ENCODE measurements around the gene SPDYE4. TPM values are rescaled to one million over a fixed set of nuclear protein-coding genes. Genes with fewer than 3 reads are reported as not detected.

The SPDYE4 gene
- total RNA-seq, 6 experiments from 2014 or later, result not detected

- WGBS (ENCODE audit: insufficient coverage, low coverage, low lambda C conversion rate, missing lambda C conversion rate), result 85% methylated on average over 7 of the region's 8 CpGs
- no peak for TF ChIP-seq POLR2A (IDR thresholded peaks at IDR 0.05)
- TF ChIP-seq CTCF (IDR thresholded peaks at IDR 0.05), result no peak
- no peaks in the 10 kb centered on the region for H3K36me3 ChIP-seq
- H3K27me3 ChIP-seq, result no peaks in the 10 kb centered on the region
- intact Hi-C loops (cut with DNase I), result no loop called here
- ATAC-seq, result no peak
- H3K27ac ChIP-seq, result no peak overlapping the region
- H3K9me3 ChIP-seq, result no peaks in the 10 kb centered on the region
- no peak for DNase-seq
- no peaks in the 10 kb centered on the region for H3K4me1 ChIP-seq
- H3K4me3 ChIP-seq, result no peak overlapping the region
Observed at GRCh38 chr17:8729421-8729820, 28.9 kb downstream of the SPDYE4 start.

GRCh38 chr17:8728971-8729370, 29.4 kb downstream of the SPDYE4 start:
- Histone ChIP-seq H3K36me3 (no peaks in the 10 kb centered on the region), H3K4me1 (no peaks in the 10 kb centered on the region), H3K27ac (no peak overlapping the region), H3K27me3 (no peaks in the 10 kb centered on the region), H3K9me3 (no peaks in the 10 kb centered on the region), H3K4me3 (no peak overlapping the region)
- 58% methylated on average over 3 of the region's 5 CpGs for WGBS (ENCODE audit: insufficient coverage, low coverage, low lambda C conversion rate, missing lambda C conversion rate)
- ATAC-seq, result no peak
- DNase-seq, result no peak
- intact Hi-C loops (cut with DNase I), result no loop called here
- TF ChIP-seq CTCF (IDR thresholded peaks at IDR 0.05) (no peak), POLR2A (IDR thresholded peaks at IDR 0.05) (no peak)

- TF ChIP-seq CTCF (IDR thresholded peaks at IDR 0.05), result no peak
- TF ChIP-seq POLR2A (IDR thresholded peaks at IDR 0.05), result no peak
- Histone ChIP-seq H3K4me1 (no peaks in the 10 kb centered on the region), H3K9me3 (no peaks in the 10 kb centered on the region), H3K4me3 (no peak overlapping the region), H3K27me3 (no peaks in the 10 kb centered on the region), H3K36me3 (no peaks in the 10 kb centered on the region), H3K27ac (no peak overlapping the region)
- intact Hi-C loops (cut with DNase I), result no loop called here
- 100% methylated on average over 1 of the region's 13 CpGs for WGBS (ENCODE audit: insufficient coverage, low coverage, low lambda C conversion rate, missing lambda C conversion rate)
- ATAC-seq, result no peak
- DNase-seq, result no peak
Observed at GRCh38 chr17:8728251-8728938, 30.0 kb downstream of the SPDYE4 start.

- no peak overlapping the region for H3K4me3 ChIP-seq
- peaks cover 0 to under 1% (median 0%) of the 10 kb centered on the region in 4 donors for H3K4me1 ChIP-seq
- no peaks in the 10 kb centered on the region for H3K9me3 ChIP-seq
- TF ChIP-seq POLR2A (IDR thresholded peaks at IDR 0.05) (no peak), CTCF (IDR thresholded peaks at IDR 0.05) (no peak)
- no peak for DNase-seq
- WGBS (ENCODE audit: insufficient coverage, low coverage, low lambda C conversion rate, missing lambda C conversion rate), result 69% methylated on average over 10 of the region's 17 CpGs
- no peaks in the 10 kb centered on the region for H3K27me3 ChIP-seq
- no peaks in the 10 kb centered on the region for H3K36me3 ChIP-seq
- intact Hi-C loops (cut with DNase I), result no loop called here
- no peak for ATAC-seq
- H3K27ac ChIP-seq, result no peak overlapping the region
Observed at GRCh38 chr17:8726941-8727555, 31.3 kb downstream of the SPDYE4 start.
